PC-3 (cell line): ENCODE data around the gene PAQR5. TPM values are rescaled to one million over a fixed set of nuclear protein-coding genes. Genes with fewer than 3 reads are reported as not detected.

Source experiments
- ATAC-seq: fragments of 200-7000 bp; cut with Tn5 transposase; 2 replicates; pipeline ENCODE4 v1.9.1; 2020; ENCODE audit warnings: mild to moderate bottlenecking, moderate library complexity
- BruUV-seq: library from RNA; stranded (reverse); fragments of 400-500 nt; replicated peaks from 2 replicates; lab custom pipeline; 2021; lab: Mats Ljungman, UMichigan
- CTCF ChIA-PET: fragments of 300-600 bp; sonication (Branson Sonifier 250); formaldehyde crosslinking; loops from one replicate; lab custom pipeline; 2022; ENCODE audit warnings: antibody characterized with exemption; lab: Charles Lee
- POLR2A ChIA-PET: fragments of 300-600 bp; sonication (Branson Sonifier 250); formaldehyde crosslinking; loops from one replicate; lab custom pipeline; 2022; ENCODE audit warnings: antibody characterized with exemption; ENCODE audit not compliant: unreplicated experiment; lab: Charles Lee
- DNase-seq: peaks from one replicate; pipeline ENCODE4 v3.0.0-alpha.2; 2015
- H2AFZ ChIP-seq: fragments of 300-600 bp; sonication (generic); 2 replicates; pipeline ENCODE4 v1.6.0; 2016; ENCODE audit warnings: antibody characterized with exemption, low read length
- H3F3A ChIP-seq: fragments of 300-600 bp; sonication (generic); one replicate; pipeline ENCODE4 v1.6.0; 2017; ENCODE audit warnings: antibody characterized with exemption, low read length, control low read depth, mild to moderate bottlenecking; ENCODE audit not compliant: unreplicated experiment
- H3K27ac ChIP-seq: fragments of 300-600 bp; sonication (generic); 2 replicates; pipeline ENCODE4 v1.5.1; 2016; ENCODE audit warnings: mild to moderate bottlenecking, low read length
- H3K27me3 ChIP-seq: fragments of 300-600 bp; sonication (generic); 2 replicates; pipeline ENCODE4 v1.6.1; 2016; ENCODE audit warnings: low read length, mixed read lengths
- H3K36me3 ChIP-seq: fragments of 300-600 bp; sonication (generic); 2 replicates; pipeline ENCODE4 v1.6.1; 2016; ENCODE audit warnings: low read depth, mixed run types, low read length, mixed read lengths
- H3K4me1 ChIP-seq: fragments of 300-600 bp; sonication (generic); 2 replicates; pipeline ENCODE4 v1.5.1; 2016; ENCODE audit warnings: low read length; ENCODE audit not compliant: insufficient read depth
- H3K4me2 ChIP-seq: fragments of 300-600 bp; sonication (generic); 2 replicates; pipeline ENCODE4 v1.6.0; 2016; ENCODE audit warnings: low read length
- H3K4me3 ChIP-seq: fragments of 300-600 bp; sonication (generic); 2 replicates; pipeline ENCODE4 v1.5.1; 2016; ENCODE audit warnings: mild to moderate bottlenecking, low read length, mixed read lengths
- H3K79me2 ChIP-seq: fragments of 300-600 bp; sonication (generic); 2 replicates; pipeline ENCODE4 v1.6.1; 2017; ENCODE audit warnings: low read length, mixed read lengths
- H3K9ac ChIP-seq: fragments of 300-600 bp; sonication (generic); 2 replicates; pipeline ENCODE4 v1.6.0; 2016; ENCODE audit warnings: mild to moderate bottlenecking, low read length
- H3K9me2 ChIP-seq: fragments of 300-600 bp; sonication (generic); replicated peaks from 2 replicates; pipeline ENCODE4 v1.6.1; 2016; ENCODE audit warnings: mixed run types, low read length, mixed read lengths
- H3K9me3 ChIP-seq: fragments of 300-600 bp; sonication (generic); 2 replicates; pipeline ENCODE4 v1.6.1; 2016; ENCODE audit warnings: low read length, mixed read lengths
- H4K20me1 ChIP-seq: fragments of 300-600 bp; sonication (generic); 2 replicates; pipeline ENCODE4 v1.6.1; 2016; ENCODE audit warnings: low read length, mixed read lengths
- CTCF ChIP-seq: fragments of 300-600 bp; sonication (generic); conservative IDR thresholded peaks from 2 replicates; pipeline ENCODE4 v1.5.1; 2017; ENCODE audit warnings: antibody characterized with exemption, low read depth, mild to moderate bottlenecking, low read length
- EZH2 ChIP-seq: fragments of 300-600 bp; sonication (generic); IDR thresholded peaks from one replicate; pipeline ENCODE4 v1.6.1; 2017; ENCODE audit warnings: antibody characterized with exemption, mild to moderate bottlenecking, low read length; ENCODE audit not compliant: unreplicated experiment
- EZH2phosphoT487 ChIP-seq: fragments of 300-600 bp; sonication (generic); IDR thresholded peaks from 2 replicates; pipeline ENCODE4 v1.6.1; 2018; ENCODE audit warnings: mild to moderate bottlenecking, antibody characterized with exemption, low read length, borderline replicate concordance
- intact Hi-C: fragments of 100-400 bp; cut with micrococcal nuclease; formaldehyde crosslinking; loops from 2 replicates; pipeline ENCODE4 v1.9.0; 2023
- total RNA-seq: library from RNA; depleted of rRNA; stranded (reverse); fragments of >200 nt; gene quantifications from 2 replicates; pipeline ENCODE4 v1.2.3, GENCODE V29; 2014

Gene PAQR5
- total RNA-seq, 1 experiment from 2014 or later: 12.2 TPM

GRCh38 chr15:69282104-69282743, 16.5 kb upstream of the PAQR5 start:
- Histone ChIP-seq H3K9ac (no peak overlapping the region), H2AFZ (no peak overlapping the region), H3K4me2 (no peak overlapping the region), H3K4me3 (no peak overlapping the region), H3K27ac (no peak overlapping the region), H3K36me3 (no peaks in the 10 kb centered on the region), H3K27me3 (no peaks in the 10 kb centered on the region), H3K4me1 (no peaks in the 10 kb centered on the region), H3F3A (no peaks in the 10 kb centered on the region), H4K20me1 (no peaks in the 10 kb centered on the region), H3K9me3 (no peaks in the 10 kb centered on the region), H3K79me2 (no peaks in the 10 kb centered on the region), H3K9me2 (no peaks in the 10 kb centered on the region)
- TF ChIP-seq EZH2 (no peak), CTCF (no peak), EZH2phosphoT487 (no peak)
- DNase-seq (no peak), ATAC-seq (no peak)
- POLR2A ChIA-PET: no interaction called here
- BruUV-seq: no TSS peak
- intact Hi-C loops: no loop called here
- CTCF ChIA-PET: no interaction called here

GRCh38 chr15:69285834-69286233, 12.9 kb upstream of the PAQR5 start:
- Histone ChIP-seq H3K27ac (no peak overlapping the region), H3F3A (no peaks in the 10 kb centered on the region), H3K4me3 (no peak overlapping the region), H3K4me2 (no peak overlapping the region), H3K9me3 (no peaks in the 10 kb centered on the region), H3K4me1 (no peaks in the 10 kb centered on the region), H3K79me2 (no peaks in the 10 kb centered on the region), H2AFZ (no peak overlapping the region), H3K9me2 (no peaks in the 10 kb centered on the region), H4K20me1 (no peaks in the 10 kb centered on the region), H3K27me3 (no peaks in the 10 kb centered on the region), H3K36me3 (no peaks in the 10 kb centered on the region), H3K9ac (no peak overlapping the region)
- intact Hi-C loops: no loop called here
- no TSS peak for BruUV-seq
- ChIA-PET POLR2A (no interaction called here), CTCF (no interaction called here)
- no peak for TF ChIP-seq CTCF
- no peak for TF ChIP-seq EZH2
- TF ChIP-seq EZH2phosphoT487: no peak
- no peak for ATAC-seq
- no peak for DNase-seq

GRCh38 chr15:69288011-69288410, 10.7 kb upstream of the PAQR5 start:
- no peaks in the 10 kb centered on the region for H3K9me3 ChIP-seq
- CTCF ChIA-PET: no interaction called here
- H3K9me2 ChIP-seq: no peaks in the 10 kb centered on the region
- H3K4me3 ChIP-seq: no peak overlapping the region
- H3K27me3 ChIP-seq: no peaks in the 10 kb centered on the region
- H3K9ac ChIP-seq: no peak overlapping the region
- intact Hi-C loops: no loop called here
- H3K36me3 ChIP-seq: no peaks in the 10 kb centered on the region
- DNase-seq (no peak), ATAC-seq (no peak)
- POLR2A ChIA-PET: no interaction called here
- H3F3A ChIP-seq: no peaks in the 10 kb centered on the region
- no peaks in the 10 kb centered on the region for H3K4me1 ChIP-seq
- no peak overlapping the region for H3K4me2 ChIP-seq
- H4K20me1 ChIP-seq: no peaks in the 10 kb centered on the region
- H3K27ac ChIP-seq: no peak overlapping the region
- H3K79me2 ChIP-seq: no peaks in the 10 kb centered on the region
- no peak overlapping the region for H2AFZ ChIP-seq
- TF ChIP-seq CTCF: no peak
- TF ChIP-seq EZH2phosphoT487: no peak
- no TSS peak for BruUV-seq
